Thymus (tissue), 11 donors: Measurements from ENCODE around the gene MACROD2. TPM values are rescaled to one million over a fixed set of nuclear protein-coding genes. Genes with fewer than 3 reads are reported as not detected.

Experiments used
- DNase-seq, 9 donors: peaks; one replicate each; pipeline ENCODE4 v3.0.0-alpha.2; 2013; ENCODE audit warnings: low spot score in 9 of 9, low read depth in 6 of 9, missing footprints in 1 of 9
- H3K27ac ChIP-seq, 2 donors: one replicate each; pipeline ENCODE4 v1.5.1; 2013; ENCODE audit warnings: control low read depth in 1 of 2, low read depth in 1 of 2, low read length in 1 of 2, mild to moderate bottlenecking in 1 of 2, moderate library complexity in 1 of 2
- H3K27me3 ChIP-seq, 2 donors: one replicate each; pipeline ENCODE4 v1.5.1; 2013; ENCODE audit warnings: low read length in 1 of 2; ENCODE audit not compliant: control insufficient read depth in 2 of 2, insufficient read depth in 1 of 2
- H3K36me3 ChIP-seq, 2 donors: one replicate each; pipeline ENCODE4 v1.5.1; 2013; ENCODE audit warnings: low read length in 1 of 2, mild to moderate bottlenecking in 1 of 2, moderate library complexity in 1 of 2; ENCODE audit not compliant: control insufficient read depth in 2 of 2, insufficient read depth in 2 of 2
- H3K4me1 ChIP-seq, 2 donors: one replicate each; pipeline ENCODE4 v1.5.1; 2013; ENCODE audit warnings: low read length in 2 of 2; ENCODE audit not compliant: control insufficient read depth in 2 of 2, insufficient read depth in 2 of 2
- H3K4me3 ChIP-seq, 2 donors: one replicate each; pipeline ENCODE4 v1.5.1; 2013; ENCODE audit warnings: low read length in 2 of 2, control low read depth in 1 of 2, mild to moderate bottlenecking in 1 of 2
- H3K9me3 ChIP-seq, 2 donors: one replicate each; pipeline ENCODE4 v1.5.1; 2013; ENCODE audit warnings: low read length in 1 of 2, mild to moderate bottlenecking in 1 of 2; ENCODE audit not compliant: control insufficient read depth in 2 of 2, insufficient read depth in 1 of 2
- WGBS: extraction: QIAGEN DNeasy Blood & Tissue Kit; methylation state at CpG from one replicate; pipeline ENCODE4 v1.1.7; 2013; 5-methylcytosine and 5-hydroxymethylcytosine counted together
- polyA plus RNA-seq: library from polyadenylated mRNA; stranded (reverse); fragments of 200-250 nt; gene quantifications from one replicate; pipeline ENCODE4 v1.2.3, GENCODE V29; 2013
- total RNA-seq: library from RNA; stranded (reverse); fragments of 120-200 nt; gene quantifications from one replicate; pipeline ENCODE4 v1.2.4, GENCODE V29; 2013
- donor health status: healthy.

The MACROD2 gene
- total and polyA plus RNA-seq, 2 donors: 1.6 to 4.2 TPM

- Histone ChIP-seq H3K27ac (no peak overlapping the region), H3K36me3 (no peaks in the 10 kb centered on the region), H3K4me1 (no peaks in the 10 kb centered on the region), H3K9me3 (no peaks in the 10 kb centered on the region), H3K4me3 (no peak overlapping the region), H3K27me3 (no peaks in the 10 kb centered on the region)
- DNase-seq: no peak
- WGBS: 92% methylated on average over 3 of the region's 3 CpGs
These were observed 1788.7 kb downstream of the MACROD2 start for GRCh38 chr20:15784020-15784419.

- H3K27me3 ChIP-seq: no peaks in the 10 kb centered on the region
- no peak for DNase-seq
- no peak overlapping the region for H3K27ac ChIP-seq
- H3K4me1 ChIP-seq: no peaks in the 10 kb centered on the region
- WGBS: 85% methylated on average over 4 of the region's 4 CpGs
- H3K36me3 ChIP-seq: no peaks in the 10 kb centered on the region
- H3K9me3 ChIP-seq: no peaks in the 10 kb centered on the region
- H3K4me3 ChIP-seq: no peak overlapping the region
These were observed 1793.8 kb downstream of the MACROD2 start for GRCh38 chr20:15789079-15789478.

GRCh38 chr20:15792855-15793254 lies 1797.5 kb downstream of the MACROD2 start:
- DNase-seq: no peak
- no peak overlapping the region for H3K4me3 ChIP-seq
- H3K27ac ChIP-seq: no peak overlapping the region
- H3K36me3 ChIP-seq: no peaks in the 10 kb centered on the region
- no peaks in the 10 kb centered on the region for H3K4me1 ChIP-seq
- WGBS: 97% methylated on average over 7 of the region's 7 CpGs
- H3K9me3 ChIP-seq: no peaks in the 10 kb centered on the region
- no peaks in the 10 kb centered on the region for H3K27me3 ChIP-seq

GRCh38 chr20:15794409-15794808 lies 1799.1 kb downstream of the MACROD2 start:
- H3K27me3 ChIP-seq: no peaks in the 10 kb centered on the region
- 89% methylated on average over 5 of the region's 5 CpGs for WGBS
- no peak overlapping the region for H3K4me3 ChIP-seq
- DNase-seq: no peak
- H3K27ac ChIP-seq: no peak overlapping the region
- H3K9me3 ChIP-seq: no peaks in the 10 kb centered on the region
- no peaks in the 10 kb centered on the region for H3K36me3 ChIP-seq
- H3K4me1 ChIP-seq: no peaks in the 10 kb centered on the region

GRCh38 chr20:15795305-15796019 lies 1800.1 kb downstream of the MACROD2 start:
- no peaks in the 10 kb centered on the region for H3K9me3 ChIP-seq
- no peaks in the 10 kb centered on the region for H3K4me1 ChIP-seq
- H3K4me3 ChIP-seq: no peak overlapping the region
- H3K27me3 ChIP-seq: no peaks in the 10 kb centered on the region
- H3K36me3 ChIP-seq: no peaks in the 10 kb centered on the region
- no peak overlapping the region for H3K27ac ChIP-seq
- WGBS: 97% methylated on average over 10 of the region's 10 CpGs
- DNase-seq: no peak

GRCh38 chr20:15799871-15800270 lies 1804.6 kb downstream of the MACROD2 start:
- Histone ChIP-seq H3K27ac (no peak overlapping the region), H3K9me3 (no peaks in the 10 kb centered on the region), H3K27me3 (no peaks in the 10 kb centered on the region), H3K36me3 (no peaks in the 10 kb centered on the region), H3K4me1 (no peaks in the 10 kb centered on the region), H3K4me3 (no peak overlapping the region)
- no peak for DNase-seq
- 94% methylated on average over 2 of the region's 2 CpGs for WGBS

- Histone ChIP-seq H3K27ac (no peak overlapping the region), H3K4me3 (no peak overlapping the region), H3K27me3 (no peaks in the 10 kb centered on the region), H3K9me3 (no peaks in the 10 kb centered on the region), H3K36me3 (no peaks in the 10 kb centered on the region), H3K4me1 (no peaks in the 10 kb centered on the region)
- no peak for DNase-seq
- WGBS: 93% methylated on average over 1 of the region's 1 CpG
These were observed 1806.7 kb downstream of the MACROD2 start for GRCh38 chr20:15802020-15802419.

- no peak for DNase-seq
- H3K27ac ChIP-seq: no peak overlapping the region
- no peak overlapping the region for H3K4me3 ChIP-seq
- H3K27me3 ChIP-seq: no peaks in the 10 kb centered on the region
- no peaks in the 10 kb centered on the region for H3K36me3 ChIP-seq
- no peaks in the 10 kb centered on the region for H3K4me1 ChIP-seq
- H3K9me3 ChIP-seq: no peaks in the 10 kb centered on the region
- WGBS: 90% methylated on average over 5 of the region's 5 CpGs
These were observed 1809.8 kb downstream of the MACROD2 start for GRCh38 chr20:15805154-15805553.

- Histone ChIP-seq H3K27ac (no peak overlapping the region), H3K4me3 (no peak overlapping the region)
- WGBS: 84% methylated on average over 3 of the region's 3 CpGs
These were observed 1810.8 kb downstream of the MACROD2 start for GRCh38 chr20:15806105-15806504.

More at GRCh38 chr20:15806105-15806504, 1810.8 kb downstream of the MACROD2 start:
- Histone ChIP-seq H3K36me3 (no peaks in the 10 kb centered on the region), H3K27me3 (no peaks in the 10 kb centered on the region), H3K4me1 (no peaks in the 10 kb centered on the region), H3K9me3 (no peaks in the 10 kb centered on the region)
- no peak for DNase-seq
